DMS79 treated with DMSO at 0.1 percent for 48 hours (cell line): ENCODE measurements around the gene CDC6.

Experiments used
- DNase-seq: peaks from one replicate; lab custom pipeline; 2025; lab: John Stamatoyannopoulos, UW

The CDC6 gene

DNA sequence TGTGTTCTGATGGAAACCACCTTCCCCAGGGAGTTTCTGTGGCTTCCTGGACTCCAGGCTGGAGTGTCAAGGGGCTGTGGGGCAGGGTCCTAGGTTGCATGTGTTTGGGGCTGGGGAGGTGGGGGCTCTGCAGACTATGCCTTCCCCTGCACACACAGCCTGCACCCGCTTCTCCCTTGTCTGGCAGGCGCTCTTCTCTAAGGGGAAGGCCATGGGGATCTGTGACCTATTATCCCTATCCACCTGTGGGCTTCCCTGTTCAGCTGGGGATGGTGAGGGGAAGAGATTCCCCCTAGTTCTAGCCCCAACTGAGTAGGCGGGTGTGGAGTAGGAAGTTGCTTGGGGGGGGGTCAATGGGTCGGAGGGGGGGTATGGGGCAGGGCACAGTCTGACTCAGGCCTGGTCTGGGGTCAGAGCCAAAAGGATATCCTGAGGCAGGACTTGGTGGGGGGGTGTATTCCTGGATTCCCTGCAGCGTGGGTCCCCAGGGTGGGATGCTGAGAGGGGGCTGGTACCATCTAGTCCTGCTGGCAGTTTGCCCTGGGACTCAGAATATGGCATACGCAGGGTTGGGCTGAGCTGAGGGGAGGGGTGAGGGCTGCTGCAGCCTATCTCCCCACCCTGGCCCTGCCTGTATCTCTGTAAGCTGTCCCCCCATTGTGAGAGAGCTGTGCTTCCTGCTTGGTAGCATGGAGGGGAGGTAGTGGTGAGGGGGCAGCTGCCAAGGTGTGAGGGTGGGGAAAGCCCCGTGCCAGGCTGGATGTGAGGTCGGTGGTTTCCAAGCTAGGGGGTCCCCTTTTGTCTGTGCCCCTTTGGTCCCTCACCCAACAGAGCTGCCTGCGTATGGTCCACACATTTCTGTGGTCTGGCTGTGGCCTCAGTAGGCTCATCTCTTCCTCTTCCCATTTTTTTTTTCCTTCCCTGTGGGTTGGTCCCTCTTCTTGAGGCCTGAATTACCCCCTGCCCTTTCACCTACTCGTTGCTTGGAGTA is 36.0 kb downstream of the CDC6 start:
- no peak for DNase-seq

DNA sequence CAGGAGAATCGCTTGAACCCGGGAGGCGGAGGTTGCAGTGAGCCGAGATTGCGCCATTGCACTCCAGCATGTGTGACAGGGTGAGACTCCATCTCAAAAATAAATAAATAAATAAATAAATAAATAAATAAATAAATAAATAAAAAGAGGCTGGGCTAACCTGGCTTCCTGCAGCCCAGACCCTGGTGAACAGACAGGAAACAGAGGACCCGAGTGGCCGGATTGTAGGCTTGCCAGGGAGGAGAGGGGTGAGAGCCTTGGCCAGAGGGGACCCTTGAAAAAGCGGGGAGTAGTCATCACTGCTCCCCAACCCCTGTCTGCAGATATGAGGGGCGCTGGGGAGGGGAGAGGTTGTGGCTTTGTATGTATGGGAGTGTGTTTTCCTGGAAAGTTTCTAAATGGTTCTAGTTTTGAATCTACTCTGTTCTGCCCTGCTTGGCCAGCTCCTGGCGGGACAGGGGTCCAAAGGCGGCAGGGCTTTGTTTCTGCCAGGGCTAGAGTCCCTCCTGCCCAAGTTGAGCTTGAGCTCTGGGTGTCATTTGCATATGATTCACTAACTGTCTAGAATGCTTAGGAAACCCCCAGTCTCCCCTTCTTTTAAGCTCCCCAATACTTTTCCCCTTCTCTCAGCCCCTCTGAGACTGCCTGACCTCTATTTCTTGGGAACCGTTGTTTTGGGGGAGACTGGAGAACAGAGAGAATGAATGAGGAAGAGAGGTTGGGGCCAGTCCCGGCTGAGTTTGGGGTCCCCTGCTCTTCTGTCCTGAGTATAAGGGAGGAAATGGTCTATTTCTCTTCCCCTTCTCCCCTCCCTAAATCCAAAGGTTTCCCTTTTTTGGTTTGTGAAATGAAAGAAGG is 37.7 kb downstream of the CDC6 start:
- DNase-seq, result no peak

DNA sequence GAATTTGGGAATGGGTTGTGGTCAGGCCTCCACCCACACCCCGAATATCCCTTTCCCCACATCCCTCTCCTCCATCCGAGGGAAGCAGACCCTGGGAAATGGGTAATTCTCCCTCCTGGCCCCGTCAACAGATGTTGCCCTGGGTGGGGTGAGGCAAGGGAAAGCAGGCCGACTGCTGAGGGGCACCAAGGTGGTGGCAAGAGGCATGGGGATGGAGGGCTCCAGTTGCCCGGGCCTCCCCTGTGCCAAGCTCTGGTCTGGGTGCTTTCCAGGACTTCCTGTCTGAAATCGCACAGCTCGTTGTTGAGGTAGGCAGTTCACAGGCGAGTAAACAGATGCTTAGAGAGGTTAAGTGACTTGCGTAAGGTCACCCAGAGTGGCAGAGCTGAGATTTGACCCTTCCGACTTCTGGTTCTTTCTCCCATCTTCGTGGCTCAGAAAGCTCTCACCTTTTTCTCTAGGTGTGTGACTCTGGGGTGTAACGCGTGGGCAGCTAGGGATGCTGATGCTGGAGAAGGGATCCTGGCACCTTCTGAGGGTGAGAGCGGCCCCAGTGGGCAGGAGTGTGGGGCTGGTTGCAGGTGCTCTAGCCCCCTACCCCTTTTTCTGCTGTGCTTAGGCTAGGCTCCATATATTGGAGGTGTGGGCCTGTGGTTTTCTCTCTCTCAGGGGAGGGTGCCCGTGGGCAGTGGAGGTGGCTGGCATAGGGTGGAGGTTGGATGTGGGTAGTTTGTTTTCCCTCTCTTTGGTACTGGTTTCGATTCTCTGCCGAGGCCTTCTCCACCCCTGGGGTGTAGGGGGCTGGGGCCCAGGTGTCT is 38.5 kb downstream of the CDC6 start:
- no peak for DNase-seq

DNA sequence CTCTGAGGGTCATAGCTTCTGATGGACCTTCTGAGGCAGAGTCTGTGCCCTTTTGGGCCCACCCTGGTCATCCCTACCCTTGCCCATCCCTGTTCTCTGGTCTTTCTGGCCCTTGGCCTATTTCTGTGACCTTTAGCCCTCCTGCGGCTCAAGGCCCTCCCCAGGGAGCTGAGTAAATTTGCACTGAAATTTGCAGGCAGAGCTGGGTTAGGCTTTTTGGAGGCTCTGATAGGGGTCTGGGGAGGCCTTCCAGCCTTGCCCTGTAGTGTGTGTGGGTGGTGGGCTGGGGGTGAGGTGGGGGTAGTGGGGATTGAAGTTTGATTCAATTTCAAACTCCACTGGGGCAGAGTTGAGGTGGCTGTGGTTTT is 39.1 kb downstream of the CDC6 start:
- no peak for DNase-seq

DNA sequence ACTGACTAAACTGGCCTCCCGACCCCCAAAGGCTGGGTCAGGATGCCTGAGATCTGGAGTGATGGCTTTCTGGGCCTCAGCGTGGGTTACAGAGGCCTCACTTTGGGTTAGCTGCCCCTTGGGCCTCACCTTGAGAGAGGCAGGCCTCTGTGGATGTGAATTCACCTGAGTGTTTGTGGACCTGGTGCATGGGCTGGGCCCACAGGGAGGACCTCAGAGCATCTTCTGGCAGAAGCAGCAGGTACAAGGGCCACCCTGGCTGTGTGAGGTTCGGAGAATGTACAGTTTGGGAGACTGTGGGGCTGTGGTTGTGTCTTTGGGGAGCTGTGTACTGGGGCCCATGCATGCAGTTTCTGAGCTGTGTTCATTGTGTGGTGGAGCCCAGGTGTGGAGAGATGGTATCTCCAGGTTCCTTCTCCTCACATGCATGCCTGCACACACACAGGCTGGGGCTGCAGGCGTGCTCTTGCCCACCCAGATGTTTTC is 39.6 kb downstream of the CDC6 start:
- no peak for DNase-seq

DNA sequence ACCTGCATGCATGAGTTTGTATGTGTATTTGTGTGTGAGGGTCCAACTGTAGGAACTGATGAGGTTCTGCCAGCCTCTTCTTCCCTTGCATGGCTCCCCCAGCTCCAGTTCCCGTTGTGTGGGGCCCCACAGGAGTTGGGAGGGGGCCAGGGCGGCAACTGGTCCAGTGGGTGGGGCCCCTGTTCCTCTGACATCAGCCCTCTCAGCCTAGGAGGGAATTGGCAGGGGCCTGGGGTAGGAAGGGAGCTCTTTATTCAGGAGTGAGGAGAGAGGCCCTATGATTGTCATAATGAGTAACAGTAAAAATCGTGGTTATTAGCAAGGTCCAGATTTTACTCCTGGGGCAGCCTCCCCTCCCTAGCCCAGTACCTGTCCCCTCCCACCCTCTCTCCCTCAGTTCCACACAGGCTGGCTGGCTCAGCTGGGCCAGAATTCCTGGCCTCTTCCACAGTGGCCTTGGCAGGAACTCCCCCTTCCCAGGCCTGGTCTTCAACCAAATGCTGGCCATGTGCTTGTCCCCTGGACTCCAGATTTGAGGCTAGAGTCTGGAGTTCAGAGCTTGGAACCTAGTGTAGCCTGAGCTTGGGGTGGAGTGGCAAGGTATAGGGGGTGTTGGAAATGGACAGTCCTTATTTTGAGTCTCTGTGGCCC is 40.2 kb downstream of the CDC6 start:
- no peak for DNase-seq

DNA sequence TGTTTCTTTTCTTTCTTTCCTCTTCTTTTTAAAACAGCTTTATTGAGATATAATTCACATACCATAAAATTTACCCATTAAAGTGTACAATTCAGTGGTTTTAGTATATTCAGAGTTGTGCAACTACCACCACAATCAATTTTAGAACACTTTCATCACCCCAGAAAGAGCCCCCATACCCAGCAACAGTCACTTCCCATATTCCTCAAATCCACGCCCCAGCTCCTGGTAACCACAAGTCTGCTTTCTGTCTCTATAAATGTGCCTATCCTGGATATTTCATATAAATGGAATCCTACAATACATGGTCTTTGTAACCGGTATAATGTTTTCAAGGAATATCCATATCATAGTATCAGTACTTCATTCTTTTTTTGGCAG is 40.7 kb downstream of the CDC6 start:
- no peak for DNase-seq

DNA sequence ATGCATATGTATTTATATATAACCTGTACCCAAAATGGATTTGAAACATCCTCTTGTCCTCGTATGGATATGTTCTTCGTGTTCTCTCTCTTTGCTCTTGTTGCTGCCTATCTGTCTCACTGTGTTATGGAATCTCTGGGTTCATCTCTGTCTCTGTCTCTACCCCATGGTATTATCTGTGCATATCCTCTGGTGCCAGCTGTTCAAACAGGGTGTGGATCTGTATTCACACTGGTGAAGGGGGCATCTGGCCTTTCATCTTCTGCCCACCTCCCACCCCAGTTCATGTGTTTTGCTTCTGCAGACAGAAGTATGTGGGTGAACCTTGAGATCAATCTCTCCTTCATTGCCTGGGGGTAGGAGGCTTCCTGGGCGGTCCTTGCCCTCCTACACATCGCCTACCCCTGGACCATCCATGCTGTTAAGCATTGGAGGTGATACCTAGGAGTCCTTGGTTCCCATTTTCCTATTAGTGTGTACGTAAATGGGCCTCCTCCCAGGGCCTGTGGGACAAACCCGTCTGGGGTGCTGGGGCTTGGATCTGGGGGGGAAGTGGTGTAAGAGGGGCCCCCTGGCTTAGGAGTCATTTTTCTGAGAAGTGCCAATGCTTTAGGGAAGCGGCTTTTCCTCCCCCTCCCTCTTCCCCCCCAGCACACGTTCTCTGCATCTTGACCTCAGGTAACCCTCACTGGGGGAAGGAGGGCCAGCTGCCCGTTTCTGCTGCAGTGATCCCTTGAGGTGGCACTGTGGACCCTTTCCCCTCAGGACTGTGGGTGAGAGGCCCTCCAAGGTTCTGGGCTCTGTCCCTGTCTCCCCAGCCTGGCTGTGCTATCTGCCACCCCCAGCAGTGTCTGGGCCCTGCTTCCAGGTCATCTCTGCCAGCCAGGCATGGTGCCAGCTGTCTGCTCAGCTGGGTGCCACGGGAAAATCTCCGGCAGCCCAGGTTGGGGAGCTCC is 42.4 kb downstream of the CDC6 start:
- peak; percentile 72 for DNase-seq

DNA sequence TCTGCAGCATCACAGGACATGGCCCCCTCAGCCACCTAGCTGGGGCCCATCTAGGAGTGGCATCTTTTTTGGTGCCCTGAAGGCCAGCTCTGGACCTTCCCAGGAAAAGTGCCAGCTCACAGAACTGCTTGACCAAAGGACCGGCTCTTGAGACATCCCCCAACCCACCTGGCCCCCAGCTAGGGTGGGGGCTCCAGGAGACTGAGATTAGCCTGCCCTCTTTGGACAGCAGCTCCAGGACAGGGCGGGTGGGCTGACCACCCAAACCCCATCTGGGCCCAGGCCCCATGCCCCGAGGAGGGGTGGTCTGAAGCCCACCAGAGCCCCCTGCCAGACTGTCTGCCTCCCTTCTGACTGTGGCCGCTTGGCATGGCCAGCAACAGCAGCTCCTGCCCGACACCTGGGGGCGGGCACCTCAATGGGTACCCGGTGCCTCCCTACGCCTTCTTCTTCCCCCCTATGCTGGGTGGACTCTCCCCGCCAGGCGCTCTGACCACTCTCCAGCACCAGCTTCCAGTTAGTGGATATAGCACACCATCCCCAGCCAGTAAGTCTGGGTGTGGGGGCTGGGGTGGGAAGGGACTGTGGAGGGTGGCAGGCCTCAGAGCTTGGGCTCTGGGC is 43.3 kb downstream of the CDC6 start:
- DNase-seq, result no peak

DNA sequence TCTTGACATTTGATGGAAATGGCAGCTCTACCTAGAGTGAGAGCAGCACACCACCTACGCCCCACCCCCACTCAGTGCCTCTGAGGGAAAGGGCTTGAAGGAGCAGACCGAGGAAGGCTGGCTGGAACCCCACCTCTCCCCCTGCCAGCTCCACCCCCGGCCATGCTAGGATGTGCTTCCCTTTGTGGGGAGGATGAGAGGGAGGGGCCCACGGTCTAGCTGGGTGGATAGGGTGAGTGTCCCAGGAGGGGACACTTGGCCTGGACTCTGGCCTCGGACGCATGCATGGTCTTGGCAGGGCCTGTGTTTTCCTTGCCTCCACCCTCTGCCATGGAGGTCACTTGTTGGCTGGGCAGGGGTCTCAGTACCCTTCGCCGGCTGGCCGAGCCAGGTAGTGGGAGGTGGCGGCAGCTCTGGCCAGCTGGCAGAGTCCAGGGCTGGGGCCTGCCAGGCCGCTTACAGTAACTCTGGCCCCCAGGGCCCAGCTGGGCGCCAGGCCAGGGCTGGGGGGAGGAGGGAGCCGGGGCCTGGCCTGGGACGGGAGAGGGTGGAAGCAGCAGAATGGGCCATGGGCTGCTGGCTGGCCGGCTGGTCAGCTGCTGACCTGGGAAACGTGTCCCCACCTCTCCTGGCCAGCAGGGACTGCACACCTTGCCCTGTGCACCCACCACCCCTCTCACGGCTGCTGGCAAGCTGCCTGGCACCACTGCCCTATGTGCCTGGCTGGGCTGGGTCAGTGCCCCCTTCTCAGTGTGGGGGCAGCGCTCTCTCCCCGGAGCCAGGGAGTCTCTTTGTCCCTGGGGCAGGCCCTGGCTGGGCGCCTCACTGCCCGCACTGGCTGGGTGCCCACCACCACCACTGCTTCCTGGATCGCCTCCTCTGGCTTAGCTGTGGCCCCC is 44.3 kb downstream of the CDC6 start:
- DNase-seq, result peak; percentile 56

DNA sequence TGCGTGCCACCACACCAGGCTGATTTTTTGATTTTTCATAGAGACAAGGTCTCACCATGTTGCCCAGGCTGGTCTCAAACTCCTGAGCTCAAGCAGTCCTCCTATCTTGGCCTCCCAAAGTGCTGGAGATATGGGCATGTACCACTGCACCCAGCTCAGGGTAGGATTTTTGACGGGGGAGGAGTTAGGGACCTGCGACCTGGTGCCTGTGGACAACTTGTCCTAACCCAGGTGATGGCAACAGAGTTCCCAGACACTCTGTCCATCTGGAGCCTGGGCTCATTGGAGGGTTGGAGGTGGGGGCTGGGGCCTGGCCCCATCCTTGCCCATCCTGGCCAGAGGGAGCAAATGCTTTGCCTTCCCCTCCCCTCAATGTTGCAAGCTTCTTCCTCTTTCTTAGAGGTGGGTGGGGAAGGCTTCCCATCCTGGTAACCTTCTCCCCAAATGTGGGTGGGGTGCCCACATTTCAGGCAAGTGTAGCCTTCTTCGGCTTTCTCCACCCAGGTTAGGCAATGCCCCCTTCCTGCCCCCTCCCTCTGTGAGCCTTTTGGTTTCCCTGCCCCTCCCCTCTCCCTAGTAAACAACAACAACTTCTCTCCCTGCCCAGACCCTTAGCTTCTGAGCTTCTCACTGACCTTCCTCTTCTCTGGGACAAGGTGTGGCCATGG is 46.2 kb downstream of the CDC6 start:
- DNase-seq, result no peak

DNA sequence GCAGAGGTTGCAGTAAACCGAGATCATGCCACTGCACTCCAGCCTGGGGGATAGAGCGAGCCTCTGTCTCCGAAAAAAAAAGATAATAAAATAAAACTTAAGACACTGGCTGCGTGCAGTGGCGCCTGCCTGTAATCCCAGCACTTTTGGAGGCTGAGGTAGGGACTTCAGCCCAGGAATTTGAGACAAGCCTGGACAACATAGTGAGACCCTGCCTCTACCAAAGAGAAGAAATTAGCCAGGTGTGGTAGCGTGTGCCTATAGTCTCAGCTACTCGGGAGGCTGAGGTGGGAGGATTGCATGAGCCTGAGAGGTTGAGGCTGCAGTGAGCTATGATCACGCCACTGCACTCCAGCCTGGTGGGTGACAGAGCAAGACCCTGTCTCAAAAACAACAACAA is 47.9 kb downstream of the CDC6 start:
- no peak for DNase-seq

DNA sequence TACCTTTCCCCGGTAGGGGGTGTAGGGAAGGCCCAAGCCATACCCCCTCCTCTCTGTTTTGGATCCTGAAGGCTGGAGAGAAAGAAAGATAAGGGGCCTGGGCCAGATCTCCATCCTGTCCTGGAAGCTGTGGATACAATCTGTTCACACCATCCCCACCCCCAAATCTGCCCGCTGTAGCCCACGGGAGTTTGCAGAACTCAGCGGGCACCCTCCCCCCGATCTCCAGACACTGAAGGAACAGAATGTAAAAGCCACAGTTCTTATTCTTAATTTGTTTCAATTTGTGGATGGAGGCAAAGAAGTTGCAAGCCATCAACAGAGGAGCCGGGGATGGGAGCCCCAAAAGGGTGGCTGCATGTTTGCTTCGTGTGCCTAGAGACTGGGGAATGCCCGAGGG is 49.7 kb downstream of the CDC6 start:
- DNase-seq, result no peak

DNA sequence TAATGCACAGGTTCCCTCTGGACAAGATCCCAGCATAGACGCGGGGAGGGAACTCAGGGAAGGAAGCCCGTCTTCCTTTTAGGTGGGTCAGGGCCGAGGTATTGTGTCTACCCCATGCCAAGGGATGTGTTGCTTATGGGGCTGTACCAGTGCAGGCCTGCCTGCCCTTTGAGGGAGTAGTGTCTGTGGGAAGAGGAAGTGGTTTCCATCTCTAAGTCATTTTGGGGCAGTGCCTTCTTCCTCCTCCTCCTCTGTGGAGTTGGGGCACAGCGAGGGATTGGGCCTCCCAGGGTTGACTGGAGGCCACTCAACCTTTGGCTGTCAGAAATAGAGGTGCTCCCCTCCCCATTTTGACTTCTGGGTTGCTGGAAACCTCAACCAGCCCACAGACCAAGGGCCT is 50.4 kb downstream of the CDC6 start:
- DNase-seq, result no peak

DNA sequence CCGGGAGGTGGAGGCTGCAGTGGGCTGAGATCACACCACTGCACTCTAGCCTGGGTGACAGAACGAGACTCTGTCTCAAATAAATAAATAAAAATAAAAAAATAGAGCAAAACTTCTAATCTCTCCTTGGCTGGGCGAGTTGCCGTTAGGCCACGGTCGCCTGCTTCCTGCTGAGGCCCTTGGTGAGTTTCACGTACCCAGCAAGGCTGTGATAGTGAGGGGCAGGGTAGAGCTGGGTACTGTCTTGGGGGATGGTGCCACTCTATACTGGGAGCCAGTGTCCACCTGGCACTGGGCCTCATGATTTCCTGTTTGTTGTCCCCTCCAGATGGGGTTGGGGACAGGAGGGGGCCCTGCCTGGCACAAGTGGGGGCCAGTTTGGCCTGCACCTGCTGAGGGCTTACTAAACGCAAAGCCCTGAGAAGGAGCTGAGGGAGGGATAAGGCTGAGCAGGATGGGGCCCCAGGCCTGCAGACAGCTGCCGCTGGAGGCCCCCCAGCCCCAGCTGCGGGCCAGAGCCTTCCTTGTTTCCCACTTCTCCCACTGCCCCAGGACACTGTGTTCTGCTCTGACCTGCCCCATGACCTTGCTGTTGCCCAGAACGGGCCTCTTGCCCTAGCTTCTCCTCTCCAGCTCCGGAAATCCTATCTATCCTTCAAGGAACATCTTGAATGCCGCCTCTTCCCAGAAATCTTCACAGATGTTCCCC is 51.4 kb downstream of the CDC6 start:
- no peak for DNase-seq

DNA sequence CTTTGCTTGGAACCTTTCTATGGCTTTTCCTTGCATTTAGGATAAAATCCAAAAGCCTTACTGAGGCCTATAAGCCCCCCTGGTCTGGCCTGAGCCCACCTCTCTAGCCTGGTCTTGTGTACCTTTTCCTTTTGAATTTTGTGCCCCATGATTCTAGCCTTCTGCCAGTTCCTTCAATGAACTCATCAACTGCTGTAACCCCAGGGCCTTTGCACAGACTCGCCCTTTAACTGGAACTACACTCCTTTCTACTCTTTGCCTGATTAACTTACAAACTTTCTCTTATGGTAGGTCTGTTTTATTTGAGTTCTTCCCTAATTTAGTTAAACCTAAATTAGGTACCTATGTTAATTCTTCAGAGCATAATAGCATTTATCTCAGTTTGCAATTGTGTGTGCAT is 52.6 kb downstream of the CDC6 start:
- DNase-seq, result no peak
